Brain microvascular endothelial cell (primary cell): ENCODE results near the gene LRIF1.

Experiments
- DNase-seq: peaks from one replicate; pipeline ENCODE4 v3.0.0-alpha.2; 2020
- H3K27ac ChIP-seq: fragments of 250-450 bp; sonication (Bioruptor Pico); 2 replicates; pipeline ENCODE4 v1.5.1; 2020; ENCODE audit warnings: mild to moderate bottlenecking, moderate library complexity
- H3K27me3 ChIP-seq: fragments of 250-450 bp; sonication (Bioruptor Pico); replicated peaks from 2 replicates; pipeline ENCODE4 v1.5.1; 2020; ENCODE audit warnings: mild to moderate bottlenecking
- H3K36me3 ChIP-seq: fragments of 250-450 bp; sonication (Bioruptor Pico); replicated peaks from 2 replicates; pipeline ENCODE4 v1.5.1; 2020; ENCODE audit warnings: mild to moderate bottlenecking
- H3K4me3 ChIP-seq: 2 replicates; pipeline ENCODE4 v1.5.1; 2011; ENCODE audit warnings: low read depth, mild to moderate bottlenecking, control low read depth, low read length, moderate library complexity
- in situ Hi-C: cut with HindIII; loops from 2 replicates; pipeline ENCODE4 v1.10.0; 2017; ENCODE audit warnings: low sequenced_read_pairs, low pct_ligation_motif_present
- TF ChIP-seq, protein P1 (sequence below): IDR thresholded peaks from 2 replicates; pipeline ENCODE4 v1.5.1; 2011; ENCODE audit warnings: low read depth, mild to moderate bottlenecking, moderate library complexity, low read length, control low read depth, inconsistent platforms; ENCODE audit errors: missing control alignments

The LRIF1 gene

GRCh38 chr1:110912784-110913183, 50.9 kb downstream of the LRIF1 start:
- TF ChIP-seq, protein P1, sequence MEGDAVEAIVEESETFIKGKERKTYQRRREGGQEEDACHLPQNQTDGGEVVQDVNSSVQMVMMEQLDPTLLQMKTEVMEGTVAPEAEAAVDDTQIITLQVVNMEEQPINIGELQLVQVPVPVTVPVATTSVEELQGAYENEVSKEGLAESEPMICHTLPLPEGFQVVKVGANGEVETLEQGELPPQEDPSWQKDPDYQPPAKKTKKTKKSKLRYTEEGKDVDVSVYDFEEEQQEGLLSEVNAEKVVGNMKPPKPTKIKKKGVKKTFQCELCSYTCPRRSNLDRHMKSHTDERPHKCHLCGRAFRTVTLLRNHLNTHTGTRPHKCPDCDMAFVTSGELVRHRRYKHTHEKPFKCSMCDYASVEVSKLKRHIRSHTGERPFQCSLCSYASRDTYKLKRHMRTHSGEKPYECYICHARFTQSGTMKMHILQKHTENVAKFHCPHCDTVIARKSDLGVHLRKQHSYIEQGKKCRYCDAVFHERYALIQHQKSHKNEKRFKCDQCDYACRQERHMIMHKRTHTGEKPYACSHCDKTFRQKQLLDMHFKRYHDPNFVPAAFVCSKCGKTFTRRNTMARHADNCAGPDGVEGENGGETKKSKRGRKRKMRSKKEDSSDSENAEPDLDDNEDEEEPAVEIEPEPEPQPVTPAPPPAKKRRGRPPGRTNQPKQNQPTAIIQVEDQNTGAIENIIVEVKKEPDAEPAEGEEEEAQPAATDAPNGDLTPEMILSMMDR, result no peak
- no peak for DNase-seq
- Histone ChIP-seq H3K36me3 (no peaks in the 10 kb centered on the region), H3K4me3 (no peak overlapping the region), H3K27ac (no peak overlapping the region), H3K27me3 (no peaks in the 10 kb centered on the region)
- in situ Hi-C loops, result no loop called here

GRCh38 chr1:110903853-110904500, 59.7 kb downstream of the LRIF1 start:
- Histone ChIP-seq H3K4me3 (no peak overlapping the region), H3K27ac (no peak overlapping the region)

DNA sequence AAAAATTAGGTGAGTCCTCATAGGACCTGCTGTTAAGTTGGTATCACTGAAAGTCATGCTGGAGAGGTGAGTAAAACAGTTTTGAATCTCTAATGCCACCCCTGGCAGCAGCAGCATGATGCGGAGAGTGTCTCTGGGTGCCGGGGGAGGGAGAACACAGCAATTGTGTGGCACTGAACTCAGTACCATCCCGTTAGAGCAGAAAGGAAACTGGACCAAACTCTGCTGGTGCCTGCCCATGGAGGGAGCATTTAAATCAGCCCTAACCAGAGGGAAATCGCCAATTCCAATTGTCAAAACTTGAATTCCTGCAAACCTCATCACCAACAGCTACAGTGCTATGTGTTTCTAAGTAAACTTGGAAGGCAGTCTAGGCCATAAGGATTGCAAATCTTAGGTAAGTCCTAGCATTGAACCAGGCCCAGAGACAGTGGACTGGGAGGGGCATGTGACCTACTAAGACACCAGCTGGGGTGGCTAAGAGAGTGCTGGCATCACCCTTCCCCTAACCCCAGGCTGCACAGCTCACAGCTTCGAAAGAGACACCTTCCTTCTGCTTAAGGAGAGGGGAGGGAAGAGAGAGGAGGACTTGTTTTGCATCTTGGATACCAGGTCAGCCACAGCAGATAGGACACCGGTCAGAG, 60.8 kb downstream of the LRIF1 start:
- TF ChIP-seq, protein P1, result no peak
- no peak for DNase-seq
- no peak overlapping the region for H3K4me3 ChIP-seq
- H3K27me3 ChIP-seq, result no peaks in the 10 kb centered on the region
- no peaks in the 10 kb centered on the region for H3K36me3 ChIP-seq
- H3K27ac ChIP-seq, result no peak overlapping the region
- in situ Hi-C loops, result no loop called here

More at GRCh38 chr1:110903853-110904500, 59.7 kb downstream of the LRIF1 start:
- Histone ChIP-seq H3K27me3 (no peaks in the 10 kb centered on the region), H3K36me3 (no peaks in the 10 kb centered on the region)
- TF ChIP-seq, protein P1, result no peak
- DNase-seq, result no peak
- in situ Hi-C loops, result no loop called here

GRCh38 chr1:110899458-110899843, 64.3 kb downstream of the LRIF1 start:
- in situ Hi-C loops, result no loop called here
- no peaks in the 10 kb centered on the region for H3K36me3 ChIP-seq

GRCh38 chr1:110898734-110899457, 64.8 kb downstream of the LRIF1 start:
- H3K27me3 ChIP-seq, result no peaks in the 10 kb centered on the region
- no peak overlapping the region for H3K4me3 ChIP-seq
- DNase-seq, result no peak
- TF ChIP-seq, protein P1, result no peak
- in situ Hi-C loops, result no loop called here
- no peaks in the 10 kb centered on the region for H3K36me3 ChIP-seq
- no peak overlapping the region for H3K27ac ChIP-seq

More at GRCh38 chr1:110899458-110899843, 64.3 kb downstream of the LRIF1 start:
- no peaks in the 10 kb centered on the region for H3K27me3 ChIP-seq
- no peak for DNase-seq
- no peak overlapping the region for H3K27ac ChIP-seq
- TF ChIP-seq, protein P1, result no peak
- H3K4me3 ChIP-seq, result no peak overlapping the region
